GM12864 (cell line): ENCODE results near the gene ZNF678.
"Not testable (repeated sequence)": the region's sequence is repeated elsewhere in the genome, so short reads cannot be mapped to it uniquely, and the experiment has no call there.

Source experiments
- DNase-seq: peaks from one replicate; pipeline ENCODE4 v3.0.0-alpha.2; 2011; ENCODE audit warnings: low read depth
- H3K4me3 ChIP-seq: 2 replicates; pipeline ENCODE4 v1.5.1; 2011; ENCODE audit warnings: mild to moderate bottlenecking, low read depth, low read length, control low read depth
- TF ChIP-seq, protein P1 (sequence below): IDR thresholded peaks from 2 replicates; pipeline ENCODE4 v1.5.1; 2011; ENCODE audit warnings: low read depth, mild to moderate bottlenecking, moderate library complexity, low read length, control low read depth, inconsistent platforms; ENCODE audit errors: missing control alignments

Gene ZNF678

GRCh38 chr1:227576189-227576588 is 12.8 kb downstream of the ZNF678 start:
- DNase-seq, result no peak
- no peak overlapping the region for H3K4me3 ChIP-seq
- TF ChIP-seq, protein P1, sequence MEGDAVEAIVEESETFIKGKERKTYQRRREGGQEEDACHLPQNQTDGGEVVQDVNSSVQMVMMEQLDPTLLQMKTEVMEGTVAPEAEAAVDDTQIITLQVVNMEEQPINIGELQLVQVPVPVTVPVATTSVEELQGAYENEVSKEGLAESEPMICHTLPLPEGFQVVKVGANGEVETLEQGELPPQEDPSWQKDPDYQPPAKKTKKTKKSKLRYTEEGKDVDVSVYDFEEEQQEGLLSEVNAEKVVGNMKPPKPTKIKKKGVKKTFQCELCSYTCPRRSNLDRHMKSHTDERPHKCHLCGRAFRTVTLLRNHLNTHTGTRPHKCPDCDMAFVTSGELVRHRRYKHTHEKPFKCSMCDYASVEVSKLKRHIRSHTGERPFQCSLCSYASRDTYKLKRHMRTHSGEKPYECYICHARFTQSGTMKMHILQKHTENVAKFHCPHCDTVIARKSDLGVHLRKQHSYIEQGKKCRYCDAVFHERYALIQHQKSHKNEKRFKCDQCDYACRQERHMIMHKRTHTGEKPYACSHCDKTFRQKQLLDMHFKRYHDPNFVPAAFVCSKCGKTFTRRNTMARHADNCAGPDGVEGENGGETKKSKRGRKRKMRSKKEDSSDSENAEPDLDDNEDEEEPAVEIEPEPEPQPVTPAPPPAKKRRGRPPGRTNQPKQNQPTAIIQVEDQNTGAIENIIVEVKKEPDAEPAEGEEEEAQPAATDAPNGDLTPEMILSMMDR, result no peak

DNA sequence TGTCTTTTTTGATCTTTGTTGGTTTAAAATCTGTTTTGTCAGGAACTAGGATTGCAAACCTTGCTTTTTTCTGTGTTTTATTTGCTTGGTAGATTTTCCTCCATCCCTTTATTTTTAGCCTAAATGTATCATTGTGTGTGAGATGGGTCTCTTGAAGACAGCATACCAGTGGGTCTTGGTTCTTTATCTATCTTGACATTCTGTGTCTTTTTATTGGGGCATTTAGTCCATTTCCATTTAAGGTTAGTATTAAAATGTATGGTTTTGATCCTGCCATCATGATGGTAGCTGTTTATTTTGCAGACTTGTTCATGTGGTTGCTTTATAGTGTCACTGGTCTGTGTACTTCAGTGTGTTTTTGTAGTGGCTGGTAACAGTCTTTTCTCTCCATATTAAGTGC is 14.1 kb downstream of the ZNF678 start:
- no peak overlapping the region for H3K4me3 ChIP-seq
- TF ChIP-seq, protein P1, result no peak
- no peak for DNase-seq

DNA sequence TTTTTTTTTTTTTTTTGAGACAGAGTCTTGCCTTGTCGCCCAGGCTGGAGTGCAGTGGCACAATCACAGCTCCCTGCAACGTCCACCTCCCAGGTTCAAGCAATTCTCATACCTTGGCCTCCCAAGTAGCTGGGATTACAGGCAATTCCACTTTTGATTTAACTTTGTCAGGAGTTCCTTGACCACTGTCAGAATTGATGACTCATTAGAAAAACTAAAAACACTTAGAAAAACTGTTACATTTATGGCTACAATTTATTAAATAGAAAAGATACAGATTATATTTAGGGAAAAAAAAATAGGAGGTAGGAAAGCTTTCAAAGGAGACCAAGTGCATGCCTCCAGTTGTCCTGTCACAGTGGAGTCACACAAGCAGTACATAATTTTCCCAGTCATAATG is 20.0 kb downstream of the ZNF678 start:
- TF ChIP-seq, protein P1, result no peak
- no peak overlapping the region for H3K4me3 ChIP-seq
- no peak for DNase-seq

DNA sequence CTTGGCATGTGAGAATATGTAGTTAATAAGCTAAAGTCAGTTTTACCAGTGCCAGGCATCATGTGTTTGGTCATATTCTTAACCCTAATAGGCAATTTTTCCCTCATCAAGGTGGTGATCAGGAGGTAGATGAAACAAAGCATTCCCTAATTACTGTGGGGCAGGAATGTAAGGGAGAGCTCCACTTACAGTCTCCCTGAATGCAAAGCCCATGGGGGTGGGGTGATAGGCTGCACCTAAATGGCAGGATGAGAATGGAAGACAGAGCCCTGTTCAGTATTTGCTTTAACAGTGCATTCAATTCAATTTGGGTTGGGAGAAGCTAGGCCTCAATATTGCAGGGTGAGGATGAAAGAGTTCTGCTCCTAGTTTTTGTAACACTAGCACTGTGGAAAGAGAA is 23.4 kb downstream of the ZNF678 start:
- no peak overlapping the region for H3K4me3 ChIP-seq
- no peak for DNase-seq
- TF ChIP-seq, protein P1, result no peak

DNA sequence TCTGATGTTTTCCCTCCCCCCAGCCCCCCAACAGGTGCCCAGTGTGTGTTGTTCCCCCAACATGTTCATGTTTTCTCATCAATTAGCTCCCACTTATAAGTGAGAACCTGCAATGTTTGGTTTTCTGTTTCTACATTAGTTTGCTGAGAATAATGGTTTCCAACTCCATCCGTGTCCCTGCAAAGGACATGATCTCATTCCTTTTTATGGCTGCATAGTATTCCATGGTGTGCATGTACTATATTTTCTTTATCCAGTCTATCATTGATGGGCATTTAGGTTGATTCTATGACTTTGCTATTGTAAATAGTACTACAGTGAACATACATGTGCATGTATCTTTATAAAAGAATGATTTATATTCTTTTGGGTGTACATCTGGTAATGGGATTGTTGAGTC is 24.6 kb downstream of the ZNF678 start:
- TF ChIP-seq, protein P1, result no peak
- DNase-seq, result no peak
- no peak overlapping the region for H3K4me3 ChIP-seq

DNA sequence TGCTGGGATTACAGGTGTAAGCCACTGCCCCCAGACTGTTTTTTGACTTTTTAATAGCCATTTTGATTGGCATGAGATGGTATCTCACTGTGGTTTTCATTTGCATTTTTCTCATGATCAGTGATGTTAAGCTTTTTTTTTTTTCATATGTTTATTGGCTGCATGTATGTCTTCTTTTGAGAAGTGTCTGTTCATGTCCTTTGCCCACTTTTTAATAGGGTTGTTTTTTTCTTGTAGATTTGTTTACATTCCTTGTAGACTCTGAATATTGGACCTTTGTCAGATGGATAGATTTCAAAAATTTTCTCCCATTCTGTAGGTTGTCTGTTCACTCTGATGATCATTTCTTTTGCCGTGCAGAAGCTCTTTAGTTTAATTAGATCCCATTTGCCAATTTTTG is 25.4 kb downstream of the ZNF678 start:
- not testable (repeated sequence) for DNase-seq, H3K4me3 ChIP-seq

DNA sequence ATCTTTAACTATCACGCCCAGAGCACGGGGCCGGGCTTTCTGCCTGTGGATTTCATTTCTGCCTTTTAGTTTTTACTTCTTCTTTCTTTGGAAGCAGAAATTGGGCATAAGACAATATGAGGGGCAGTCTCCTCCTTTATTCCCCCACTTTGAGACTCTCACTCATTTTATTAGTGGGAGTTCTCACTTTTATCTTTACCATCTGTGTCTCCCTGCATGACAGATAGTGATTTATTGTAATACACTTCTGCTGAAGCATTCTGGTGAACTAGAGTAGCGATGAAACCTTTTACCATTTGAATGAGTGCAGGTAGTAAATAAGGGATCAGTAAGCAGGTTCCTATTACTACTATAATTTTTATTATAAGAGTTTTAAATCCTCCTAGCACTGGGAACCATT is 26.4 kb downstream of the ZNF678 start:
- not testable (repeated sequence) for DNase-seq

DNA sequence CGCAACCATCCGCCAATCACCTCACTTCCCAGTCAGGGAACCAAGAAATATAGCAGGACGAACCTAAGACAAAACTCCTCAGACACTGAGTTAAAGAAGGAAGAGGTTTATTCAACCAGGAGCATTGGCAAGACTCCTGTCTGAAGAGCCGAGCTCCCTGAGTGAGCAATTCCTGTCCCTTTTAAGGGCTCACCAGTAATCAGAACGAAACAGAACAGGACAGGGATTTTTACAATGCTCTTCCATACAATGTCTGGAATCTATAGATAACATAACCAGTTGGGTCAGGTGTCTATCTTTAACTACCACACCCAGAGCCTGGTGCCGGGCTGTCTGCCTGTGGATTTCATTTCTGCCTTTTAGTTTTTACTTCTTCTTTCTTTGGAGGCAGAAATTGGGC is 32.9 kb downstream of the ZNF678 start:
- DNase-seq, H3K4me3 ChIP-seq: not testable (repeated sequence)

More for the DNA sequence above, 26.4 kb downstream of the ZNF678 start:
- H3K4me3 ChIP-seq, result not testable (repeated sequence)

DNA sequence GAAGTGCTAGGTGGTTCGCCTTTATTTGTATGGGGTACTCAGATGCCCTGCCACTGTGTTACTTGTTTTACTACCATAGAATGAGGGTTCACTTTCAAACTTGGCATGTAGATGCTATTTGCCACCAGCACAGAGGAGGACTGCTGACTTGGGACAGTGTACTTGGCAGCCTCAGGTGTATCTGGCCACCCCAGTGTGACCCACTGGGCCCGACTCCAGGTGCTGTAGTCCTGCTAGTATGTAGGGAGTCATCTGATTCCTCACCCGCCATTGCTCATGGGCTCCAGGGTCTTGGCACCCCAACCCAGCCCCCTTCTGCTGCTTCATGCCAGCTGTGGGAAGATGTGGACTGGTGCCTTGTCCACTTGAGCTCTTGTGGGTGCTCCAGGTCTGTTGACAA is 40.0 kb downstream of the ZNF678 start:
- no peak overlapping the region for H3K4me3 ChIP-seq
- TF ChIP-seq, protein P1, result no peak
- DNase-seq, result no peak
